ENCODE data around the gene APCDD1L. TPM values are rescaled to one million over a fixed set of nuclear protein-coding genes. Genes with fewer than 3 reads are reported as not detected.

APCDD1L gene
- total and polyA plus RNA-seq, 2 of the 8 experiments (the other 6 are each of a cell fraction or from before 2014, with no cell fraction given) = 0.83 to 3.1 TPM

DNA sequence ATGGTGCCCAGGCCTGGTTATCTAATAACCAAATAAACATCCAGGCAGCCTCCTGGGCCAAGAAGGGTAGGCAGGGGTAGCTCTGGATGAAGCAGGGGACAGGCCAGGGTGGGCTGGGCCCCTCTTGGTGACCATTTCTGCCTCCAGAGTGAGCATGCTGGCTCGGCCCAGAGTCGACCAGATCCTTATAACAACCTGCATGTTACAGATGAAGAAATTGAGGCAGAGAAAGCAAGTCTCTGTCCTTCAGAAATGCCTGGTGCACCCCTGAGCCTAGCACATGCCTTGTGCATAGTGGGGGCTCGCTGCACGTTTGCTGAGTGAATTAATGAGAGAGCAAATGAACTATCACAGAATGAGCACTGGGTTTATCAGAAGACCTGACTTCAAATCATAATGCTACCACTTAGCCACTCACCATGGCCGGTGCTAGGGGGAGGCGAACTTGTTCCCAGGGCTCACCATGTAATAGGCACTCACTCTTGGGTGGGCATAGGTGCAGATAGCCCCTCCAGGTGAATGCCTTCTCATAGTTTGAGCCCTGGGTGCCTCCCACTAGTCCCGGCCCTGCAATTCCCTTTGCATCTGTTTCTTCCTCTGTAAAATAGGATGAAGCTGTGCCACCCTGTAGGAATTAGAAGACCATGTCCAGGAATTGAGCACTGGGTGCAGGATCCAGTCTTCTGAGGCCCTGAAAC, 3.8 kb upstream of the APCDD1L start:
- Histone ChIP-seq H3K4me3 (ENCODE audit: extremely low read depth in 1 of 4, insufficient read depth in 2 of 4, low read depth in 3 of 4, low read length in 4 of 4) (no peak overlapping the region), H3K79me2 (ENCODE audit: control insufficient read depth in 1 of 2, insufficient read depth in 2 of 2, low read length in 2 of 2) (no peaks in the 10 kb centered on the region), H3K23ac (ENCODE audit: insufficient read length) (no peak overlapping the region), H3K4me2 (ENCODE audit: insufficient read depth in 1 of 2, low read depth in 2 of 2, low read length in 2 of 2) (no peak overlapping the region), H2AFZ (ENCODE audit: low read length) (no peak overlapping the region), H2BK15ac (ENCODE audit: low read length) (peak overlapping the region; percentile 46; the same call in 1 of the 2 replicates), H3K36me3 (ENCODE audit: control insufficient read depth in 2 of 4, insufficient read depth in 4 of 4, low read length in 3 of 4) (no peaks in the 10 kb centered on the region), H2BK20ac (ENCODE audit: low read length) (0 out of 2 replicates have a peak overlapping the region, but pooled peaks have one; percentile 43), H3K27ac (ENCODE audit: low read depth, low read length) (no peak overlapping the region), H4K91ac (replicated peaks; ENCODE audit: insufficient read length, low read length) (no peak overlapping the region), H3K18ac (ENCODE audit: extremely low read depth, low read length) (no peak overlapping the region), H4K20me1 (replicated peaks in 1 of 2; ENCODE audit: control insufficient read depth in 1 of 2, insufficient read depth in 2 of 2, low read length in 2 of 2) (no peaks in the 10 kb centered on the region), H3K4me1 (replicated peaks in 1 of 4; ENCODE audit: control insufficient read depth in 3 of 4, insufficient read depth in 4 of 4, low read length in 3 of 4) (peaks cover 0 to 7% (median 2%) of the 10 kb centered on the region in 4 experiments; a peak in 5 of 7 replicates), H3K9me3 (ENCODE audit: insufficient read depth in 2 of 2, low read depth in 1 of 2, low read length in 1 of 2) (no peaks in the 10 kb centered on the region), H4K5ac (ENCODE audit: insufficient read length, low read depth, low read length) (no peak overlapping the region), H3K9ac (replicated peaks in 1 of 4; ENCODE audit: extremely low read depth in 1 of 4, low read depth in 3 of 4, low read length in 3 of 4) (no peak overlapping the region), H4K8ac (ENCODE audit: extremely low read depth, insufficient read depth, low read length) (no peak overlapping the region), H2BK120ac (replicated peaks; ENCODE audit: low read depth, low read length) (no peak overlapping the region), H2AK5ac (ENCODE audit: low read depth, low read length) (no peak overlapping the region), H3K23me2 (ENCODE audit: low read depth, low read length) (peaks cover 20% of the 10 kb centered on the region), H3K4ac (replicated peaks; ENCODE audit: insufficient read length, low read depth, low read length) (no peak overlapping the region), H3K27me3 (replicated peaks in 1 of 4; ENCODE audit: control insufficient read depth in 3 of 4, extremely low read depth in 1 of 4, insufficient read depth in 3 of 4, low read length in 3 of 4) (peaks cover 5 to 27% (median 22%) of the 10 kb centered on the region in 4 experiments), H3K56ac (replicated peaks; ENCODE audit: insufficient read length, low read depth, low read length) (no peak overlapping the region), H2BK12ac (ENCODE audit: low read depth, low read length) (no peak overlapping the region), H2BK5ac (ENCODE audit: low read depth, low read length) (no peak overlapping the region), H3K79me1 (ENCODE audit: low read depth, low read length) (no peaks in the 10 kb centered on the region), H3K14ac (ENCODE audit: insufficient read length) (no peak overlapping the region)
- no peak for DNase-seq (ENCODE audit: low read depth in 1 of 2, low spot score in 2 of 2)
- FAIRE-seq = no peak
- CTCF ChIA-PET (ENCODE audit: partially characterized antibody) = interaction anchor here (0.6 to 1.1 kb wide), 2 partner anchors 92 to 717 kb away, joined by 4 read pairs; no protein-coding TSS in a partner anchor
- POLR2A ChIA-PET (ENCODE audit: partially characterized antibody) = no interaction called here
- 91% methylated on average over 7 of the region's 7 CpGs; no CpG with 5 or more reads in 1 of the 2 experiments for WGBS, 2 experiments (ENCODE audit: extremely low coverage in 1 of 2, insufficient coverage in 1 of 2, insufficient read length in 1 of 2, insufficient replicate concordance in 2 of 2, low coverage in 1 of 2, low lambda C conversion rate in 2 of 2, missing lambda C conversion rate in 1 of 2)
- TF ChIP-seq CBX5 (IDR thresholded peaks at IDR 0.05; ENCODE audit: low read depth, low read length) = no peak
- TF ChIP-seq ATF3 (IDR thresholded peaks at IDR 0.05; ENCODE audit: insufficient read depth, low read depth, low read length) = no peak
- no peak for TF ChIP-seq YY1 (IDR thresholded peaks at IDR 0.05; ENCODE audit: low read depth, low read length)
- no peak for TF ChIP-seq ZNF274 (IDR thresholded peaks at IDR 0.05; ENCODE audit: borderline replicate concordance, extremely low read depth, low read length)
- TF ChIP-seq ASH2L (IDR thresholded peaks at IDR 0.05; ENCODE audit: low read length) = no peak
- no peak for TF ChIP-seq BACH1 (IDR thresholded peaks at IDR 0.05; ENCODE audit: low read length)
- no peak for TF ChIP-seq POLR2A (IDR thresholded peaks at IDR 0.05; ENCODE audit: control extremely low read depth in 1 of 2, low read depth in 2 of 2, low read length in 2 of 2)
- TF ChIP-seq NANOG (IDR thresholded peaks at IDR 0.05; ENCODE audit: insufficient read depth, low read depth, low read length, poor library complexity, severe bottlenecking) = no peak
- no peak for TF ChIP-seq JUND (IDR thresholded peaks at IDR 0.05; ENCODE audit: low read length)
- no peak for TF ChIP-seq POLR2AphosphoS5 (IDR thresholded peaks at IDR 0.05; ENCODE audit: low read depth, low read length)
- no peak for TF ChIP-seq KDM5A (IDR thresholded peaks at IDR 0.05; ENCODE audit: low read length)
- no peak for TF ChIP-seq ATF2 (IDR thresholded peaks at IDR 0.05; ENCODE audit: low read length)
